HG02973 (cell line): ENCODE measurements around the gene MAGEA2B.
"Not testable (repeated sequence)": the region's sequence is repeated elsewhere in the genome, so short reads cannot be mapped to it uniquely, and the experiment has no call there.

Experiments
- ATAC-seq: cut with Tn5 transposase; IDR thresholded peaks from one replicate; pipeline ENCODE4 v1.9.1; 2021; ENCODE audit warnings: moderate library complexity; ENCODE audit not compliant: unreplicated experiment

The MAGEA2B gene, protein sequence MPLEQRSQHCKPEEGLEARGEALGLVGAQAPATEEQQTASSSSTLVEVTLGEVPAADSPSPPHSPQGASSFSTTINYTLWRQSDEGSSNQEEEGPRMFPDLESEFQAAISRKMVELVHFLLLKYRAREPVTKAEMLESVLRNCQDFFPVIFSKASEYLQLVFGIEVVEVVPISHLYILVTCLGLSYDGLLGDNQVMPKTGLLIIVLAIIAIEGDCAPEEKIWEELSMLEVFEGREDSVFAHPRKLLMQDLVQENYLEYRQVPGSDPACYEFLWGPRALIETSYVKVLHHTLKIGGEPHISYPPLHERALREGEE

DNA sequence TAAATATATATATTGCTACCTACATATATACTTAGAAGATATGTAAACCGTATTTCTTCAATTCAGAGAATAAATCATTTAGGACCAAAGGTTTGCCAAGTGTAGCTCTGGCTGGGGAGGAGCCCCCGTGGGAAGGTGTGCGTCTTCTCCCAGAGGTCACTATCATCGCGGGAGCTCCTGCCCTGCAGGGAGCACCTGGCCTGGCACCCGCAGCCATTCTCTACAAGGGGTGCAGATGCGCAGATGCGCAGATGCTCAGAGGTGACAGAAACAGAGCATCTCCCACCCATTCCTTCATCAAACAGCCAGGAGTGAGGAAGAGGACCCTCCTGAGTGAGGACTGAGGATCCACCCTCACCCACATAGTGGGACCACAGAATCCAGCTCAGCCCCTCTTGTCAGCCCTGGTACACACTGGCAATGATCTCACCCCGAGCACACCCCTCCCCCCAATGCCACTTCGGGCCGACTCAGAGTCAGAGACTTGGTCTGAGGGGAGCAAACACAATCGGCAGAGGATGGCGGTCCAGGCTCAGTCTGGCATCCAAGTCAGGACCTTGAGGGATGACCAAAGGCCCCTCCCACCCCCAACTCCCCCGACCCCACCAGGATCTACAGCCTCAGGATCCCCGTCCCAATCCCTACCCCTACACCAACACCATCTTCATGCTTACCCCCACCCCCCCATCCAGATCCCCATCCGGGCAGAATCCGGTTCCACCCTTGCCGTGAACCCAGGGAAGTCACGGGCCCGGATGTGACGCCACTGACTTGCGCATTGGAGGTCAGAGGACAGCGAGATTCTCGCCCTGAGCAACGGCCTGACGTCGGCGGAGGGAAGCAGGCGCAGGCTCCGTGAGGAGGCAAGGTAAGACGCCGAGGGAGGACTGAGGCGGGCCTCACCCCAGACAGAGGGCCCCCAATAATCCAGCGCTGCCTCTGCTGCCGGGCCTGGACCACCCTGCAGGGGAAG lies at the start of gene MAGEA2B:
Gene MAGEA2B, plus strand, starts transcription at position 814 of the 973 bp plus-strand sequence. CDS start 2,479 bp downstream, outside the sequence.
- ATAC-seq = not testable (repeated sequence)

DNA sequence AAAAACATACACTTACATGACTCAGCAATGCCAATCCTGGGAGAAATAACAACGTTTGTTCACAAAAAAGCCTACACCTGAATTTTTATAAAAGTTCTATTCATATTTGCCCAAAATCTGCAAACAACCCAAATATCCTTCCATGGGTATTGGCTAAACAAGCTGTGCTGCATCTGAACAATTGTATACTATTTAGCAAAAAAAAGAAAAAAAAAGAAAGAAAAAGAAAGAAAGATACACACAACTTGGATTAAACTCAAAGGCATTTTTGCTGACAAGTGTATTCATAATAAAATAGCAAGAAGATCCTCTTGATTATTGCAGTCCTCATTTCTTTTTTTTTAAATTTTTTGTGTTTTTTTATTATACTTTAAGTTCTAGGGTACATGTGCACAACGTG lies 40.3 kb upstream of the MAGEA2B start:
- ATAC-seq = no peak

DNA sequence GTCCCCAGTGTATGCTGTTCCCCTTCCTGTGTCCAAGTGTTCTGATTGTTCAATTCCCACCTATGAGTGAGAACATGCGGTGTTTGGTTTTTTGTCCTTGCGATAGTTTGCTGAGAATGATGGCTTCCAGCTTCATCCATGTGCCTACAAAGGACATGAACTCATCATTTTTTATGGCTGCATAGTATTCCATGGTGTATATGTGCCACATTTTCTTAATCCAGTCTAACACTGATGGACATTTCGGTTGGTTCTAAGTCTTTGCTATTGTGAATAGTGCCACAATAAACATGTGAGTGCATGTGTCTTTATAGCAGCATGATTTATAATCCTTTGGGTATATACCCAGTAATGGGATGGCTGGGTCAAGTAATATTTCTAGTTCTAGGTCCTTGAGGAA lies 39.8 kb upstream of the MAGEA2B start:
- ATAC-seq = not testable (repeated sequence)

DNA sequence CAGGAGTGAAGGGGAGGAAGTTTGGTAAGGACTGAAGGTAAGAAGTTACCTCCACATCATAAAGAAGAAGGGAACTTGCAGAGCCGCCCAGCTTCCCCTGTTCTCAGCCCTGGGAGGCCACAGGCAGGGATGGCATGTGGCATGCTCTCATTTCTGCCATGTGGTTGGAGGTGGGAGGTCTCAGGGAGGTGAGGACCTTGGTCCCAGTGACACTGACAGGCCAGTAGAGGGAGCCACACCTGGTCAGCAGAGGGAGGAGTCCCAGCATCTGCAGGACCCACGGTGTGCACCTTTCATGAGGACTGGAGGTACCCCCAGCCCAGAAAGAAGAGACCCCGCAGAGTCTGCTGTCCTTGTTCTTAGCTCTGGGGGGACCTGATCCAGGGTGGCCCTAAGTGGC lies 33.4 kb upstream of the MAGEA2B start:
- not testable (repeated sequence) for ATAC-seq

DNA sequence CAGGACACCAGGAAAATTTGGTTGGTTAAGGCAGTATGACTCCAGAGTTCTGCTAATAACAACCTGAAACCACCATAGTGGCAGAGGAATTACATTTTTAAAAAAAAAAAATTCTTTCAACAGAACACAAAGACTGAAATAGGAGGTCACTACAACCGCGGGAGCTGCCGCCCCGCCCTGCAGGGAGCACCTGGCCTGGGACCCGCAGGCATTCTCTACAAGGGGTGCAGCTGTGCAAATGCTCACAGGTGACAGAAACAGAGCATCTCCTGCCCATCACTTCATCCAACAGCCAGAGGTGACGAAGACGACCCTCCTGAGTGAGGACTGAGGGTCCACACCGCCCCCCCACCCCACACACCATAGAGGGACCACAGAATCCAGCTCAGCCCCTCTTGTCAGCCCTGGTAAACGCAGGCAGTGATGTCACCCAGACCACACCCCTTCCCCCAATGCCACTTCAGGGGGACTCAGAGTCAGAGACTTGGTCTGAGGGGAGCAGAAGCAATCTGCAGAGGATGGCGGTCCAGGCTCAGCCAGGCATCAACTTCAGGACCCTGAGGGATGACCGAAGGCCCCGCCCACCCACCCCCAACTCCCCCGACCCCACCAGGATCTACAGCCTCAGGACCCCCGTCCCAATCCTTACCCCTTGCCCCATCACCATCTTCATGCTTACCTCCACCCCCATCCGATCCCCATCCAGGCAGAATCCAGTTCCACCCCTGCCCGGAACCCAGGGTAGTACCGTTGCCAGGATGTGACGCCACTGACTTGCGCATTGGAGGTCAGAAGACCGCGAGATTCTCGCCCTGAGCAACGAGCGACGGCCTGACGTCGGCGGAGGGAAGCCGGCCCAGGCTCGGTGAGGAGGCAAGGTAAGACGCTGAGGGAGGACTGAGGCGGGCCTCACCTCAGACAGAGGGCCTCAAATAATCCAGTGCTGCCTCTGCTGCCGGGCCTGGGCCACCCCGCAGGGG lies 16.2 kb upstream of the MAGEA2B start, which contains the start of gene MAGEA3:
Gene MAGEA3, plus strand, starts transcription at position 843 of the 980 bp plus-strand sequence. CDS start 2,039 bp downstream, outside the sequence.
- not testable (repeated sequence) for ATAC-seq

DNA sequence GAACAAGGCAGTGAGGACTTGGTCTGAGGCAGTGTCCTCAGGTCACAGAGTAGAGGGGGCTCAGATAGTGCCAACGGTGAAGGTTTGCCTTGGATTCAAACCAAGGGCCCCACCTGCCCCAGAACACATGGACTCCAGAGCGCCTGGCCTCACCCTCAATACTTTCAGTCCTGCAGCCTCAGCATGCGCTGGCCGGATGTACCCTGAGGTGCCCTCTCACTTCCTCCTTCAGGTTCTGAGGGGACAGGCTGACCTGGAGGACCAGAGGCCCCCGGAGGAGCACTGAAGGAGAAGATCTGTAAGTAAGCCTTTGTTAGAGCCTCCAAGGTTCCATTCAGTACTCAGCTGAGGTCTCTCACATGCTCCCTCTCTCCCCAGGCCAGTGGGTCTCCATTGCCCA lies 14.0 kb upstream of the MAGEA2B start:
- not testable (repeated sequence) for ATAC-seq

DNA sequence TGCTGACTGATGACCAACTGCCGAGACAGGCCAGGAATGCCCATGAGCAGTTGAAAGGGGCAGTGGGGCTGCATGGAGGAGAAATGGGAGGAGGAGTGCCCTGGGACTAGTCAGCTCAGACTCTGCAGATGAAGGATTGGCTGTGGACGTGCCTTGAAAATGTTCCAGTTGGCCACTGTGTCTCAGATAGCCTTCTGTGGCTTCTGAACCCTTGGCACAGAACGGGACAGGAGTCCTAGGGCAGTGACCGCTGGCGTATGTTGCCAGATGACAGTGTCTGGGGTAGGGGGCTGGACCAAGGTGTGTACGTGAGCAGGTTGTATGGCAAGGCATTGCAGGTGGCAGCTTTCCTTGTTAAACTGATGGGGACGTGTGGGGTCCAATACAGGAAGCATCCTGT lies 7.9 kb upstream of the MAGEA2B start:
- not testable (repeated sequence) for ATAC-seq

DNA sequence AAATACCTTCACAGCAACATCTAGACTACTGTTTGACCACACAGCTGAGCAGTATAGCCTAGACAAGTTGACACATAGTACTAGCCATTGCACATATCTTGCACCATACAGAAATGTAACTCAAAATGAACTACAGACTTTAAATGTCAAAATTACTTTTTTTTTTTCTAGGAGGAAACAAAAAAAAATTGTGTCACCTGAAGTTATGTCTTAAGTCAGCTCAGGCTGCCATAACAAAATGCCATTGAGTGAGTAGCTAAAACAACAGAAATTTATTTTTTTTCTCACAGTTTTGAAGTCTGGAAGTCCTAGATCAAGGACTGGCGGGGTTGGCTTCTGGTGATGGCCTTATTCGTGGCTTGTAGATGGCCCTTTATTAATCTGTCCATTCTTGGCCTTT lies 5.3 kb upstream of the MAGEA2B start, which contains the start of gene CSAG2:
Gene CSAG2, minus strand, starts transcription at position 101 of the 400 bp plus-strand sequence. CDS start 161 bp downstream, outside the sequence.
- not testable (repeated sequence) for ATAC-seq

DNA sequence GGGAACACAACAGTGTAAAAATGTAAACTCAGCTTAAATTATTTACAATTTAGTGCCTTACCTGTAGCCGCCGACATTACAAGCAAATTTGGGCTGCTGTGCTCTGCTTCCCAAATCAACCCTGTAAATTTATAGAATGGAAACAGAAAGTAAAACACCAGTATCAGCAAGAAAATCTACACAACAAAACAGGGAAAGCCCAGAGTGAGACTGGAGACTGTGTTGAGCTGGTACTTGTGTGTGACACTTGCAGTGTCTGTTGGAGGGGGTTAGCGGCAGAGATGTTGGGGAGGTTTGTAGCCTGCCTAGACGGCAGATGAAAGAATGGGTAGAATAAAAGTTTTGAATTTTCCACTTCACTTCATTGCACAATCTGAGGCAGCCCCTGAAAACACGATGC lies 1.2 kb upstream of the MAGEA2B start:
- not testable (repeated sequence) for ATAC-seq

DNA sequence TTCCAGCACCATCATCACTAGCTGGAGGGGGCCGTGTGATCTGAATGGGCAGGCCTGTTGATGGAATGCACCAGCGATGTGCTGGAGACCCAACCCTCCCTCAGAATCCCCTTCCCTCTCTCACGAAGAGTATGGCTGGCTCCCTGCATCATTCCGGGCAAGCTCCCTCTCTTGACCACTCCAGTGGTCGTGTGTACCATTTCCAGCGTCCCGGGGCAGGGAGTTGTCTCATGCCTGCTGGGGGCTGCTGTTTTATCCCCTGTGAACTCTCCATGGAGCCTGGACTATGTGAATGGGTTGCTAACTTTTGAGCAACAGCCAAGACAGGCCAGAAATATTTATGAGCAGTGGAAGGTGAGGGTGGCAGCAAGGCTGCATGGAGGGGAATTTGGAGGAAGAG lies 11.0 kb downstream of the MAGEA2B start:
- ATAC-seq = no peak

DNA sequence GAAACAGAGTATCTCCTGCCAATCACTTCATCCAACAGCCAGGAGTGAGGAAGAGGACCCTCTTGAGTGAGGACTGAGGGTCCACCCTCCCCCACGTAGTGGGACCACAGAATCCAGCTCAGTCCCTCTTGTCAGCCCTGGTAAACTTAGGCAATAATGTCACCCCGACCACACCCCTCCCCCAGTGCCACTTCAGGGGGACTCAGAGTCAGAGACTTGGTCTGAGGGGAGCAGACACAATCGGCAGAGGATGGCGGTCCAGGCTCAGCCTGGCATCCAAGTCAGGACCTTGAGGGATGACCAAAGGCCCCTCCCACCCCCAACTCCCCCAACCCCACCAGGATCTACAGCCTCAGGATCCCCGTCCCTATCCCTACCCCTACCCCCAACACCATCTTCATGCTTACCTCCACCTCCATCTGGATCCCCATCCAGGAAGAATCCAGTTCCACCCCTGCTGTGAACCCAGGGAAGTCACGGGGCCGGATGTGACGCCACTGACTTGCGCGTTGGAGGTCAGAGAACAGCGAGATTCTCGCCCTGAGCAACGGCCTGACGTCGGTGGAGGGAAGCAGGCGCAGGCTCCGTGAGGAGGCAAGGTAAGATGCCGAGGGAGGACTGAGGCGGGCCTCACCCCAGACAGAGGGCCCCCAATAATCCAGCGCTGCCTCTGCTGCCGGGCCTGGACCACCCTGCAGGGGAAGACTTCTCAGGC lies 19.0 kb downstream of the MAGEA2B start, which contains the start of the genes CSAG1 and MAGEA12:
Gene CSAG1, minus strand, starts transcription at position 461 of the 715 bp plus-strand sequence. CDS start 1,261 bp downstream, outside the sequence.
Gene MAGEA12, plus strand, starts transcription at position 497 of the 715 bp plus-strand sequence. CDS start 2,405 bp downstream, outside the sequence.
- no peak for ATAC-seq

DNA sequence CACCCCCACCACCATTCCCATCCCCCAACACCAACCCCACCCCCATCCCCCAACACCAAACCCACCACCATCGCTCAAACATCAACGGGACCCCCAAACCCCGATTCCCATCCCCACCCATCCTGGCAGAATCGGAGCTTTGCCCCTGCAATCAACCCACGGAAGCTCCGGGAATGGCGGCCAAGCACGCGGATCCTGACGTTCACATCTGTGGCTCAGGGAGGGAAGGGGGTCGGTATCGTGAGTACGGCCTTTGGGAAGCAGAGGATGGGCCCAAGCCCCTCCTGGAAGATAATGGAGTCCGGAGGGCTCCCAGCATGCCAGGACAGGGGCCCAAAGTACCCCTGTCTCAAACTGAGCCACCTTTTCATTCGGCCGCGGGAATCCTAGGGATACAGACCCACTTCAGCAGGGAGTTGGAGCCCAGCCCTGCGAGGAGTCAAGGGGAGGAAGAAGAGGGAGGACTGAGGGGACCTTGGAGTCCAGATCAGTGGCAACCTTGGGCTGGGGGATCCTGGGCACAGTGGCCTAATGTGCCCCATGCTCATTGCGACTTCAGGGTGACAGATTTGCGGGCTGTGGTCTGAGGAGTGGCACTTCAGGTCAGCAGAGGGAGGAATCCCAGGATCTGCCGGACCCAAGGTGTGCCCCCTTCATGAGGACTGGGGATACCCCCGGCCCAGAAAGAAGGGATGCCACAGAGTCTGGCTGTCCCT lies 19.9 kb downstream of the MAGEA2B start:
- ATAC-seq = not testable (repeated sequence)

DNA sequence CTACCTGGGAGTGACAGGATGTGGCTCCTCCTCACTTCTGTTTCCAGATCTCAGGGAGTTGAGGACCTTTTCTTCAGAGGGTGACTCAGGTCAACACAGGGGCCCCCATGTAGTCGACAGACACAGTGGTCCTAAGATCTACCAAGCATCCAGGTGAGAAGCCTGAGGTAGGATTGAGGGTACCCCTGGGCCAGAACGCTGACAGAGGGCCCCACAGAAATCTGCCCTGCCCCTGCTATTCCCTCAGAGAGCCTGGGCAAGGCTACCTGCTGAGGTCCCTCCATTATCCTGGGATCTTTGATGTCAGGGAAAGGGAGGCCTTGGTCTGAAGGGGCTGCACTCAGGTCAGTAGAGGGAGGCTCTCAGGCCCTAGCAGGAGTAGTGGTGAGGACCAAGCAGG lies 20.7 kb downstream of the MAGEA2B start:
- no peak for ATAC-seq

DNA sequence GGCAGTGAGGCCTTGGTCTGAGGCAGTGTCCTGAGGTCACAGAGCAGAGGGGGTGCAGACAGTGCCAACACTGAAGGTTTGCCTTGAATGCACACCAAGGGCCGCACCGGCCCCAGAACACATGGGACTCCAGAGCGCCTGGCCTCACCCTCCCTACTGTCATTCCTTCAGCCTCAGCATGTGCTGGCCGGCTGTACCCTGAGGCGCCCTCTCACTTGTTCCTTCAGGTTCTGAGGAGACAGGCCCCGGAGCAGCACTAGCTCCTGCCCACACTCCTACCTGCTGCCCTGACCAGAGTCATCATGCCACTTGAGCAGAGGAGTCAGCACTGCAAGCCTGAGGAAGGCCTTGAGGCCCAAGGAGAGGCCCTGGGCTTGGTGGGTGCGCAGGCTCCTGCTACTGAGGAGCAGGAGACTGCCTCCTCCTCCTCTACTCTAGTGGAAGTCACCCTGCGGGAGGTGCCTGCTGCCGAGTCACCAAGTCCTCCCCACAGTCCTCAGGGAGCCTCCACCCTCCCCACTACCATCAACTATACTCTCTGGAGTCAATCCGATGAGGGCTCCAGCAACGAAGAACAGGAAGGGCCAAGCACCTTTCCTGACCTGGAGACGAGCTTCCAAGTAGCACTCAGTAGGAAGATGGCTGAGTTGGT lies 21.6 kb downstream of the MAGEA2B start:
- ATAC-seq = no peak

DNA sequence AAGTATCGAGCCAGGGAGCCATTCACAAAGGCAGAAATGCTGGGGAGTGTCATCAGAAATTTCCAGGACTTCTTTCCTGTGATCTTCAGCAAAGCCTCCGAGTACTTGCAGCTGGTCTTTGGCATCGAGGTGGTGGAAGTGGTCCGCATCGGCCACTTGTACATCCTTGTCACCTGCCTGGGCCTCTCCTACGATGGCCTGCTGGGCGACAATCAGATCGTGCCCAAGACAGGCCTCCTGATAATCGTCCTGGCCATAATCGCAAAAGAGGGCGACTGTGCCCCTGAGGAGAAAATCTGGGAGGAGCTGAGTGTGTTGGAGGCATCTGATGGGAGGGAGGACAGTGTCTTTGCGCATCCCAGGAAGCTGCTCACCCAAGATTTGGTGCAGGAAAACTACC lies 22.1 kb downstream of the MAGEA2B start:
- not testable (repeated sequence) for ATAC-seq

DNA sequence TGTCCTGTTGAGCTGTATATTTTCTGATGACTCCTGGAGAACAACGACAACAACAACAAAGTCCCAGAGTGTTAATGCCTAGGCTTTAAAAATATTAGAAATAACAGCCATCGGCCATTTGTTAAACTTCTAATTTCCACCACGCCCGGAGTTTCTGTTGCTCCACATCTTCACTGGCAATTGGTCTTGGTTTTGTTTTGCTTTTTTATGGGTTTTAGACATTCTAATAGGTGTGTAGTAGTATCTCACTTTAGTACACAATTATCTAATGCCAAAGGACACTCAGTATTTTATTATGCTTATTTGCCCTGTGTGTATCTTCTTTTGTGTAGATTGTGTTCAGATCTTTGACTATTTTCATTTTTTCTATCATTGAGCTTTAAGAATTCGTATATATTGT lies 24.1 kb downstream of the MAGEA2B start:
- no peak for ATAC-seq

DNA sequence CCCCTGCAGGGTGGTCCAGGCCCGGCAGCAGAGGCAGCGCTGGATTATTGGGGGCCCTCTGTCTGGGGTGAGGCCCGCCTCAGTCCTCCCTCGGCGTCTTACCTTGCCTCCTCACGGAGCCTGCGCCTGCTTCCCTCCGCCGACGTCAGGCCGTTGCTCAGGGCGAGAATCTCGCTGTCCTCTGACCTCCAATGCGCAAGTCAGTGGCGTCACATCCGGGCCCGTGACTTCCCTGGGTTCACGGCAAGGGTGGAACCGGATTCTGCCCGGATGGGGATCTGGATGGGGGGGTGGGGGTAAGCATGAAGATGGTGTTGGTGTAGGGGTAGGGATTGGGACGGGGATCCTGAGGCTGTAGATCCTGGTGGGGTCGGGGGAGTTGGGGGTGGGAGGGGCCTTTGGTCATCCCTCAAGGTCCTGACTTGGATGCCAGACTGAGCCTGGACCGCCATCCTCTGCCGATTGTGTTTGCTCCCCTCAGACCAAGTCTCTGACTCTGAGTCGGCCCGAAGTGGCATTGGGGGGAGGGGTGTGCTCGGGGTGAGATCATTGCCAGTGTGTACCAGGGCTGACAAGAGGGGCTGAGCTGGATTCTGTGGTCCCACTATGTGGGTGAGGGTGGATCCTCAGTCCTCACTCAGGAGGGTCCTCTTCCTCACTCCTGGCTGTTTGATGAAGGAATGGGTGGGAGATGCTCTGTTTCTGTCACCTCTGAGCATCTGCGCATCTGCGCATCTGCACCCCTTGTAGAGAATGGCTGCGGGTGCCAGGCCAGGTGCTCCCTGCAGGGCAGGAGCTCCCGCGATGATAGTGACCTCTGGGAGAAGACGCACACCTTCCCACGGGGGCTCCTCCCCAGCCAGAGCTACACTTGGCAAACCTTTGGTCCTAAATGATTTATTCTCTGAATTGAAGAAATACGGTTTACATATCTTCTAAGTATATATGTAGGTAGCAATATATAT lies 39.5 kb downstream of the MAGEA2B start, which contains the start of gene MAGEA2:
Gene MAGEA2, minus strand, starts transcription at position 157 of the 965 bp plus-strand sequence. CDS start 2,479 bp downstream, outside the sequence.
- not testable (repeated sequence) for ATAC-seq
